ENCODE results near the gene CDK3. TPM values are rescaled to one million over a fixed set of nuclear protein-coding genes. Genes with fewer than 3 reads are reported as not detected.

The CDK3 gene
- total and polyA plus RNA-seq, 2 donors (not counting 3 experiments of a cell fraction or from before 2014, with no cell fraction given): 8.5 to 8.7 TPM

GRCh38 chr17:76004750-76005262 is 4.2 kb downstream of the CDK3 start:
- Histone ChIP-seq H4K20me1 (replicated peaks; ENCODE audit: control insufficient read depth, extremely low read depth, insufficient read depth, low read length) (no peaks in the 10 kb centered on the region), H3K9me3 (replicated peaks; ENCODE audit: control insufficient read depth, insufficient read depth, low read length) (no peaks in the 10 kb centered on the region), H2AFZ (ENCODE audit: low read depth, low read length) (no peak overlapping the region), H3K79me2 (ENCODE audit: control insufficient read depth, insufficient read depth, low read length) (no peaks in the 10 kb centered on the region), H3K27ac (ENCODE audit: insufficient read depth, low read depth, low read length) (no peak overlapping the region), H3K4me3 (replicated peaks in 1 of 3; ENCODE audit: insufficient read depth in 1 of 3, low read depth in 1 of 3, low read length in 3 of 3) (no peak overlapping the region), H3K27me3 (ENCODE audit: control insufficient read depth in 2 of 2, insufficient read depth in 2 of 2, low read length in 2 of 2) (no peaks in the 10 kb centered on the region), H3K36me3 (ENCODE audit: control insufficient read depth in 2 of 2, extremely low read depth in 1 of 2, insufficient read depth in 2 of 2, low read length in 2 of 2) (peaks cover 0 to 2% of the 10 kb centered on the region in 2 experiments), H3K4me1 (ENCODE audit: control insufficient read depth, extremely low read depth, insufficient read depth, low read length) (no peaks in the 10 kb centered on the region), H3K4me2 (ENCODE audit: insufficient read depth, low read length) (no peak overlapping the region), H3K9ac (replicated peaks; ENCODE audit: extremely low read depth, insufficient read depth, low read length) (no peak overlapping the region), H3K9me1 (replicated peaks; ENCODE audit: control insufficient read depth, extremely low read depth, insufficient read depth, low read length) (no peaks in the 10 kb centered on the region)
- DNase-seq (ENCODE audit: low read depth, low spot score) (no peak), FAIRE-seq (no peak)
- no TSS peak for BruUV-seq (replicated peaks)
- TF ChIP-seq MYC (IDR thresholded peaks at IDR 0.05; ENCODE audit: low read depth, low read length) (no peak), EZH2 (IDR thresholded peaks at IDR 0.05; ENCODE audit: borderline replicate concordance, low read depth, low read length, severe bottlenecking) (no peak), POLR2A (IDR thresholded peaks at IDR 0.05; ENCODE audit: low read depth, low read length) (no peak), GATA2 (IDR thresholded peaks at IDR 0.05; ENCODE audit: insufficient read depth, insufficient read length, low read depth, low read length) (no peak), POLR2AphosphoS5 (IDR thresholded peaks at IDR 0.05; ENCODE audit: insufficient read depth, low read depth, low read length) (no peak), JUN (IDR thresholded peaks at IDR 0.05; ENCODE audit: borderline replicate concordance, insufficient read depth, insufficient read length, low read depth) (no peak), FOS (IDR thresholded peaks at IDR 0.05; ENCODE audit: borderline replicate concordance, insufficient read depth, low read length) (no peak), MAX (IDR thresholded peaks at IDR 0.05; ENCODE audit: insufficient read depth, insufficient read length) (no peak), CTCF (IDR thresholded peaks at IDR 0.05; ENCODE audit: extremely low read depth in 1 of 2, insufficient read depth in 1 of 2, low read depth in 1 of 2, low read length in 2 of 2) (no peak)
- ChIA-PET CTCF (interaction anchor here (0.7 to 5.8 kb wide), 9 partner anchors 8 to 251 kb away, joined by 3 to 95 read pairs (median 3); partner anchors contain the start of genes MRPL38 and TRIM65), POLR2A (no interaction called here)
- dilution Hi-C loops (cut with MboI; ENCODE audit: extremely low pct_ligation_motif_present, low sequenced_read_pairs): no loop called here
- intact Hi-C loops (cut with micrococcal nuclease): loop anchor here (1.0 to 10.0 kb wide), 3 partner anchors 64 to 230 kb away; partner anchors contain the start of gene FBF1
